ENCODE measurements around the gene RAB27B.
"Not testable (repeated sequence)": the region's sequence is repeated elsewhere in the genome, so short reads cannot be mapped to it uniquely, and the experiment has no call there.

Gene RAB27B

DNA sequence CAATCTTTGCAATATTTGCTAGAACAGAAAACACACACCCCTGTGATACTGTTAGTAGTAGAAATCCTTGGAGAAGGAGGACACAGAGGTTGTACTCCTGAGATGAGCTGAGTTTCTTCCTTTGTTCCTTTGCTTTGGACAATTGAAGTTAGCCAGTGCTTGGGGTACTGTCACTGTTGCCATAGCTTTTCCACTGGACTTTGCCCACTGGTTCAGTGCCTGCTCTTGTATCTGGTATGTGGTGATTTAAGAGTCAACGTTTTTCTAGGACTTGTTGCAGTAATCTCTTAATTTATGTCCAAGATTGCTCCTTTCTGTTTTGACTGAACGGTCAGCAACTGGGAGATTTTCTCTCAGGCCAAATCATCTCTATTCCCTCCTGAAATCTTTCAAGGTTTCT is 26.1 kb upstream of the RAB27B start:
- TF ChIP-seq, protein P1, sequence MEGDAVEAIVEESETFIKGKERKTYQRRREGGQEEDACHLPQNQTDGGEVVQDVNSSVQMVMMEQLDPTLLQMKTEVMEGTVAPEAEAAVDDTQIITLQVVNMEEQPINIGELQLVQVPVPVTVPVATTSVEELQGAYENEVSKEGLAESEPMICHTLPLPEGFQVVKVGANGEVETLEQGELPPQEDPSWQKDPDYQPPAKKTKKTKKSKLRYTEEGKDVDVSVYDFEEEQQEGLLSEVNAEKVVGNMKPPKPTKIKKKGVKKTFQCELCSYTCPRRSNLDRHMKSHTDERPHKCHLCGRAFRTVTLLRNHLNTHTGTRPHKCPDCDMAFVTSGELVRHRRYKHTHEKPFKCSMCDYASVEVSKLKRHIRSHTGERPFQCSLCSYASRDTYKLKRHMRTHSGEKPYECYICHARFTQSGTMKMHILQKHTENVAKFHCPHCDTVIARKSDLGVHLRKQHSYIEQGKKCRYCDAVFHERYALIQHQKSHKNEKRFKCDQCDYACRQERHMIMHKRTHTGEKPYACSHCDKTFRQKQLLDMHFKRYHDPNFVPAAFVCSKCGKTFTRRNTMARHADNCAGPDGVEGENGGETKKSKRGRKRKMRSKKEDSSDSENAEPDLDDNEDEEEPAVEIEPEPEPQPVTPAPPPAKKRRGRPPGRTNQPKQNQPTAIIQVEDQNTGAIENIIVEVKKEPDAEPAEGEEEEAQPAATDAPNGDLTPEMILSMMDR (IDR thresholded peaks at IDR 0.05; ENCODE audit: extremely low read depth, insufficient read depth, missing control alignments): no peak
- in situ Hi-C loops (cut with MboI; ENCODE audit: low pct_unique_long_range_greater_than_20kb, low sequenced_read_pairs, unreplicated experiment): no loop called here
- DNase-seq (ENCODE audit: low spot score): no peak

DNA sequence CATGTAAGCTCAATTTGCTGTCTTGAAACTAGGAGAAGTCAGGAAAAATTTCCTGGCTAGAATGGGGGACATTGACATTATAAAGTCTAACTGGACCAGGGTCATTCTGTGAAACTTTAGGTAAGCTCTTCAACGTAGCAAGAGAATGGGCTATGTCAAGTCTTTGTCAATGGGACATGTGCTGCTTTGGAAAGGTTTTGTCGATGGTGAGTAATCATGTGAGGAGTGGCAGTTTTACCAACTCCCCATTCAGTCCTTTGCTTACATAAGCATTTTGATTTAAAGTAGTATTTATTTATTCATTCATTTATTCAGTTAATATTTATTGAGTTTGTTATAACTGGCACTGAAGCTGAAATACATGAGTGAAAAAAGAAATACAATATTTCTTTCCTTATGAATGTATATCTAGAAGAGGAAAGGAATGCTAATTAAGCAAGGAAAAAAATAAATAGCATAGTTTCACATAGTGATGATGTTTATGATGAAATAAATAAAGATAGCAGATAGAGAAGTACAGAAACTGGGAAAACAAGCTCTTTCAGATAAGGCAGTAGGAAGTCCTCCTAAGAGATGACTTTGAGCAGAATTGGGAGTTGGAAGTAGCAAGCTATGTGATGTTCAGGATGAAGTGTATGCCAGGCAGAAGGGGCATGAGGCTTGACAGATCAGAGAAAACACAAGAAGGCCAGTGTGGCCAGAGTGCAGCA is 25.4 kb upstream of the RAB27B start:
- in situ Hi-C loops (cut with MboI; ENCODE audit: low pct_unique_long_range_greater_than_20kb, low sequenced_read_pairs, unreplicated experiment): no loop called here

DNA sequence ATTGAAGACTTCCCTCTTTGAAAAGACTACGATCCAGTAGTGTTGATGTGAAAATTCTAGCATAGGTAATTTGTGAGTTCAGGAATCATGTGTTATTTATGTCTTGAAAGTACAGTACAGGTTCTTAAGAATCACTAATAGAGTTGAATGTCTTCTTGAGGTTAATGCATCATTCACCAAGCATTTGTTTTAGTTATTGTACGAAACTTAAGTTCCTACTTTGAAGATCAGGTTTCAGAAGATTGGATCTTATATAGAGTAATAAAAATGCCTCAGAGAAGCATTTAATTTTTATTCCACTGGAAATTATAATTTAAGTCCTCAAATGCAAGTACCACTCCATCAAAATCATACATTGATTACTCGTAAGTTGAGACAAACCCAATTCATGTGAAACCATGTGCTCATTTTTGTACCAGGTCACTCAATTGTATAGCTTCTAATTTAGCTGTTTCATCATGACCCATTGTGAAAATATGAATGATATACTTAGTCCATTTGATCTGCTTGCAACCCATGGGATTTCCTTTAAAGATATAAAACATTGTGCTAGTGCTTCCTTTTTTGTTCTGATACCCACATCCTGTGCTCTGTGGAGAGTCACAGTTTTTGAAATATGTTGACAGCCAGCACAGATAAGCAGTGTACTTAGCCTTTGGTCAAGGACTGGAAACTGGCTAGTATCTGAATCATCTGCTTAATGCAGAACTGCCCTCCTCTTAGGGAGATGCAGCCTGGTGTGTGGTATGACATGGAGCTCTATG is 22.5 kb upstream of the RAB27B start:
- TF ChIP-seq, protein P1 (IDR thresholded peaks at IDR 0.05; ENCODE audit: extremely low read depth, insufficient read depth, missing control alignments): no peak
- no peak for DNase-seq (ENCODE audit: low spot score)
- in situ Hi-C loops (cut with MboI; ENCODE audit: low pct_unique_long_range_greater_than_20kb, low sequenced_read_pairs, unreplicated experiment): no loop called here

More for the DNA sequence above, 25.4 kb upstream of the RAB27B start:
- TF ChIP-seq, protein P1 (IDR thresholded peaks at IDR 0.05; ENCODE audit: extremely low read depth, insufficient read depth, missing control alignments): no peak
- no peak for DNase-seq (ENCODE audit: low spot score)

DNA sequence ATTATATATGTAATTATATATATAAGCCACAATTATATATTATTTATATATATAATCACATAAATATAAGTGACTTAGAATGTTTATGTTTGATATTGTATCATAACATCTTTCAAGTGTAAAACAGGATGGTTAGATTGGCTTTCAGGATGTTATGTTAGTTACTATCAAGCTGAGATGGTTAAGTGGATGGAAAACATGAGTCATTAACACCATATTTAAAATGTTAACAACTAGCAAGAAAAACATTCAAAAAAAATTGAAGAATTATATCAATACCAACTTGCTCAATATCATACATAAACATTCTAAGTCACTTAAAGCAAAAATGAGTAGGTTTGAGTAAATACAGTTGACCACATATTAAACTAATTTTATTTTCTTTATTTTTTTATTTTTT is 21.8 kb upstream of the RAB27B start:
- TF ChIP-seq, protein P1 (IDR thresholded peaks at IDR 0.05; ENCODE audit: extremely low read depth, insufficient read depth, missing control alignments): no peak
- in situ Hi-C loops (cut with MboI; ENCODE audit: low pct_unique_long_range_greater_than_20kb, low sequenced_read_pairs, unreplicated experiment): no loop called here
- DNase-seq (ENCODE audit: low spot score): no peak

DNA sequence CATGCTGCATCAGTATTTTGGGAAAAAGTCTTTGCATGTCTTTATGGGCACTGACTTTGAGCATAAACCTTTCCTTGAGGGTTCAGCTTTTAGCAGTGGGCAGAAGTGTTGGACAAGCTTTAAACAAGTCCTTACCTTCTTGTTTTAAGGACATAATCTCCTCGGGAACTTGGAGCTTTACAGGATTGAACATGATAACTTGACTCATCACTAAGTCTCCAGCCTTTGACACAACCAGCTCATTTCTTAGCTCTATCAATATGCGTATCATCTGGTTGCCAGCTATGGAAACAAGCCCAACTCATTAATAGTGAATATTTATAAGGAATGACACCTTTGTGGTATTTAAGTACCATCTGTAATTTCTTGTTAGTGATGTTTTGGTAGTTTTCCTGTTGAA is 21.0 kb upstream of the RAB27B start:
- DNase-seq (ENCODE audit: low spot score): no peak
- TF ChIP-seq, protein P1 (IDR thresholded peaks at IDR 0.05; ENCODE audit: extremely low read depth, insufficient read depth, missing control alignments): no peak
- in situ Hi-C loops (cut with MboI; ENCODE audit: low pct_unique_long_range_greater_than_20kb, low sequenced_read_pairs, unreplicated experiment): no loop called here

DNA sequence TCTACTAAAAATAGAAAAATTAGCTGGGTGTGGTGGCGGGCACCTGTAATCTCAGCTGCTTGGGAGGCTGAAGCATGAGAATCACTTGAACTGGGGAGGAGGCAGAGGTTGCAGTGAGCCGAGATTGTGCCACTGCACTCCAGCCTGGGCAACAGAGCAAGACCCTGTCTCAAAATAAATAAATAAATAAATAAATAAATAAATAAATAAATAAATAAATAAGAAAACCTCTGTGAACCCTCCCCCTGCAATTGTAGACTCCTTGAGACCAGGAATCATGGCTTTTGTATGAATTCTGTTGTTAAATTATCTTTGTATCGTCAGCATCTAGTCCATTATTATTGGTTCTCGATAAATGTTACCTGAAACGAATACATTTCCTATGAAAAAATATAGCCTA is 17.6 kb upstream of the RAB27B start:
- in situ Hi-C loops (cut with MboI; ENCODE audit: low pct_unique_long_range_greater_than_20kb, low sequenced_read_pairs, unreplicated experiment); DNase-seq (ENCODE audit: low spot score): not testable (repeated sequence)

DNA sequence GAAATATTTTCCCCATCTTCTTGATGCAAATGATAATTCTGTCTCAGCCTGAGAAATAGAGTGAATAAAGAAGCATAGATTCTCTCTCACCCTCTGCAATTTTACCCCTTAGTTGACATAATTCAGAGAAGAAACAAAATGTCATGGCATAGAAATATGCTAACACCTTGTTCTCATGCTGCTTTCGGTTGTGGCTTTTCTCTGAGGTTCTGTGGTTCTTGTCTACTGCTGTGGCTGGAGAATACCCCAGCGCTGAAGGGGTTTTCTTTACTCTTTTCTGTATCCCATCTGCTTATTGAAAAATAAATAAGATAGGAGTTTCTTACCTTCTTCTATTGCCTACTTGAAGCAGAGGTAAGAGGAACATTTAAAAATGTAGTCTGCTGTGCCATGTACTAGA is 15.4 kb upstream of the RAB27B start:
- TF ChIP-seq, protein P1 (IDR thresholded peaks at IDR 0.05; ENCODE audit: extremely low read depth, insufficient read depth, missing control alignments): no peak
- no peak for DNase-seq (ENCODE audit: low spot score)
- in situ Hi-C loops (cut with MboI; ENCODE audit: low pct_unique_long_range_greater_than_20kb, low sequenced_read_pairs, unreplicated experiment): no loop called here
